Endothelial cell of umbilical vein (primary cell): ENCODE results near the gene ANKS6. TPM values are rescaled to one million over a fixed set of nuclear protein-coding genes. Genes with fewer than 3 reads are reported as not detected.

Source experiments
- BruUV-seq: library from RNA; stranded (reverse); fragments of 400-500 nt; replicated peaks from 2 replicates; lab custom pipeline; 2021; lab: Mats Ljungman, UMichigan
- CTCF ChIA-PET: fragments of 300-600, 350-600 bp; sonication (Branson Sonifier 250); formaldehyde crosslinking; loops from one replicate; lab custom pipeline; 2021; ENCODE audit warnings: antibody characterized with exemption, inconsistent platforms; lab: Charles Lee
- POLR2A ChIA-PET: fragments of 300-600, 350-600 bp; sonication (Branson Sonifier 250); formaldehyde crosslinking; loops from one replicate; lab custom pipeline; 2021; ENCODE audit warnings: antibody characterized with exemption, inconsistent platforms; lab: Charles Lee
- DNase-seq: peaks from one replicate; pipeline ENCODE4 v3.0.0-alpha.2; 2011; ENCODE audit warnings: low read depth, low spot score
- FAIRE-seq: peaks from 2 replicates; lab custom pipeline; 2011; peaks lifted over from hg19 to GRCh38; lab: Jason Lieb, UNC
- H2AFZ ChIP-seq: 2 replicates; pipeline ENCODE4 v1.6.0; 2012; ENCODE audit warnings: low read depth, low read length, control low read depth, inconsistent platforms
- H3K27ac ChIP-seq: 2 replicates; pipeline ENCODE4 v1.5.1; 2011; ENCODE audit warnings: low read depth, mild to moderate bottlenecking, control low read depth, low read length, moderate library complexity; ENCODE audit not compliant: insufficient read depth
- H3K27me3 ChIP-seq, 2 experiments: 2 replicates each; pipeline versions ENCODE4 v1.6.0 to v1.6.1; 2011; ENCODE audit warnings: low read length in 2 of 2, mixed read lengths in 1 of 2; ENCODE audit not compliant: control insufficient read depth in 2 of 2, insufficient read depth in 2 of 2
- H3K36me3 ChIP-seq, 2 experiments: 2 replicates in 1 of 2; 3 replicates in 1 of 2; pipeline ENCODE4 v1.5.1; 2011; ENCODE audit warnings: low read length in 2 of 2, mild to moderate bottlenecking in 1 of 2, moderate library complexity in 1 of 2; ENCODE audit not compliant: control insufficient read depth in 2 of 2, insufficient read depth in 2 of 2; ENCODE audit errors: extremely low read depth in 1 of 2
- H3K4me1 ChIP-seq: 3 replicates; pipeline ENCODE4 v1.5.1; 2011; ENCODE audit warnings: mild to moderate bottlenecking, low read length; ENCODE audit not compliant: control insufficient read depth, insufficient read depth; ENCODE audit errors: extremely low read depth
- H3K4me2 ChIP-seq: 2 replicates; pipeline ENCODE4 v1.6.1; 2011; ENCODE audit warnings: low read length, control low read depth, mixed read lengths; ENCODE audit not compliant: insufficient read depth
- H3K4me3 ChIP-seq, 3 experiments: fragments of 200-600 bp in 1 of 3; sonication (generic), shearing (Covaris generic) in 1 of 3; replicated peaks in 1 of 3; 2 replicates each; pipeline ENCODE4 v1.5.1; 2011 to 2016; ENCODE audit warnings: control low read depth in 3 of 3, low read length in 3 of 3, mild to moderate bottlenecking in 2 of 3, inconsistent platforms in 1 of 3, low read depth in 1 of 3, moderate library complexity in 1 of 3; ENCODE audit not compliant: insufficient read depth in 1 of 3
- H3K79me2 ChIP-seq: 2 replicates; pipeline ENCODE4 v1.6.0; 2012; ENCODE audit warnings: low read length, inconsistent platforms; ENCODE audit not compliant: control insufficient read depth, insufficient read depth
- H3K9ac ChIP-seq: replicated peaks from 2 replicates; pipeline ENCODE3; 2011; ENCODE audit warnings: low read length, control low read depth; ENCODE audit not compliant: insufficient read depth; ENCODE audit errors: extremely low read depth
- H3K9me1 ChIP-seq: replicated peaks from 3 replicates; pipeline ENCODE4 v1.6.0; 2011; ENCODE audit warnings: mild to moderate bottlenecking, low read length; ENCODE audit not compliant: control insufficient read depth, insufficient read depth; ENCODE audit errors: extremely low read depth
- H3K9me3 ChIP-seq: replicated peaks from 2 replicates; pipeline ENCODE4 v1.5.1; 2012; ENCODE audit warnings: low read length, inconsistent platforms; ENCODE audit not compliant: control insufficient read depth, insufficient read depth
- H4K20me1 ChIP-seq: replicated peaks from 2 replicates; pipeline ENCODE3; 2011; ENCODE audit warnings: mild to moderate bottlenecking, low read length; ENCODE audit not compliant: control insufficient read depth, insufficient read depth; ENCODE audit errors: extremely low read depth
- CTCF ChIP-seq, 2 donors: IDR thresholded peaks; 1 replicate in 1 of 2; 2 replicates in 1 of 2; pipeline ENCODE4 v1.5.1; 2011; ENCODE audit warnings: low read length in 2 of 2, mild to moderate bottlenecking in 2 of 2, moderate library complexity in 2 of 2, control low read depth in 1 of 2, inconsistent platforms in 1 of 2, low read depth in 1 of 2; ENCODE audit not compliant: insufficient read depth in 1 of 2; ENCODE audit errors: extremely low read depth in 1 of 2
- EZH2 ChIP-seq: IDR thresholded peaks from 2 replicates; pipeline ENCODE4 v1.6.1; 2012; ENCODE audit warnings: borderline replicate concordance, low read depth, mild to moderate bottlenecking, moderate library complexity, low read length, inconsistent platforms; ENCODE audit not compliant: severe bottlenecking
- FOS ChIP-seq: IDR thresholded peaks from 2 replicates; pipeline ENCODE4 v1.6.1; 2011; ENCODE audit warnings: mild to moderate bottlenecking, low read length, moderate library complexity, borderline replicate concordance; ENCODE audit not compliant: insufficient read depth
- GATA2 ChIP-seq: IDR thresholded peaks from 2 replicates; pipeline ENCODE4 v1.7.0; 2011; ENCODE audit warnings: low read depth, mild to moderate bottlenecking, moderate library complexity, mixed read lengths, low read length; ENCODE audit not compliant: insufficient read length, insufficient read depth
- JUN ChIP-seq: IDR thresholded peaks from 2 replicates; pipeline ENCODE4 v1.6.1; 2011; ENCODE audit warnings: borderline replicate concordance, low read depth; ENCODE audit not compliant: insufficient read length, insufficient read depth
- MYC ChIP-seq: IDR thresholded peaks from one replicate; pipeline ENCODE4 v1.6.1; 2011; ENCODE audit warnings: mild to moderate bottlenecking, low read depth, low read length
- POLR2A ChIP-seq: IDR thresholded peaks from 2 replicates; pipeline ENCODE4 v1.6.1; 2012; ENCODE audit warnings: low read depth, mild to moderate bottlenecking, control low read depth, low read length
- POLR2AphosphoS5 ChIP-seq: IDR thresholded peaks from 2 replicates; pipeline ENCODE4 v1.6.1; 2012; ENCODE audit warnings: low read depth, mild to moderate bottlenecking, control low read depth, low read length, moderate library complexity; ENCODE audit not compliant: insufficient read depth
- dilution Hi-C: fragments of 300-500 bp; cut with MboI; formaldehyde crosslinking; loops from one replicate; pipeline ENCODE4 v1.15.0; 2019; ENCODE audit warnings: low sequenced_read_pairs; ENCODE audit not compliant: extremely low pct_ligation_motif_present
- intact Hi-C: fragments of 100-400 bp; cut with micrococcal nuclease; formaldehyde crosslinking; loops from one replicate; pipeline ENCODE4 v1.10.0; 2022
- polyA plus RNA-seq, 4 experiments: library from polyadenylated mRNA; depleted of rRNA in 3 of 4; stranded (reverse) in 3 of 4; unstranded in 1 of 4; fragments of >200 nt; gene quantifications; 2 replicates each; pipeline versions ENCODE4 v1.2.1 to v1.2.3, GENCODE V29; 2011 to 2012; ENCODE audit warnings: missing spikeins in 1 of 4
- total RNA-seq: library from RNA; stranded (reverse); gene quantifications from 2 replicates; pipeline ENCODE4 v1.2.3, GENCODE V29; 2021
- TF ChIP-seq, protein P1 (sequence below): IDR thresholded peaks from 2 replicates; pipeline ENCODE4 v1.6.1; 2011; ENCODE audit not compliant: insufficient read depth, insufficient read length

ANKS6 gene
- total and polyA plus RNA-seq, 2 donors (not counting 3 experiments of a cell fraction or from before 2014, with no cell fraction given): 15.5 to 18.6 TPM

GRCh38 chr9:98818764-98819163 lies 22.4 kb upstream of the ANKS6 start:
- ChIA-PET CTCF (no interaction called here), POLR2A (no interaction called here)
- Histone ChIP-seq H3K27me3 (no peaks in the 10 kb centered on the region), H2AFZ (no peak overlapping the region), H3K27ac (no peak overlapping the region), H4K20me1 (no peaks in the 10 kb centered on the region), H3K9me3 (no peaks in the 10 kb centered on the region), H3K9me1 (no peaks in the 10 kb centered on the region), H3K4me3 (no peak overlapping the region), H3K4me2 (no peak overlapping the region), H3K4me1 (no peaks in the 10 kb centered on the region), H3K36me3 (no peaks in the 10 kb centered on the region), H3K79me2 (no peaks in the 10 kb centered on the region), H3K9ac (no peak overlapping the region)
- no TSS peak for BruUV-seq
- DNase-seq (no peak), FAIRE-seq (no peak)
- intact Hi-C loops (no loop called here), dilution Hi-C loops (no loop called here)
- TF ChIP-seq CTCF (IDR thresholded peaks at IDR 0.05; ENCODE audit: extremely low read depth in 1 of 2, insufficient read depth in 1 of 2, low read depth in 1 of 2, low read length in 2 of 2) (no peak), MYC (no peak), POLR2A (no peak), FOS (no peak), EZH2 (no peak), POLR2AphosphoS5 (no peak), GATA2 (no peak), JUN (no peak)
- TF ChIP-seq, protein P1, sequence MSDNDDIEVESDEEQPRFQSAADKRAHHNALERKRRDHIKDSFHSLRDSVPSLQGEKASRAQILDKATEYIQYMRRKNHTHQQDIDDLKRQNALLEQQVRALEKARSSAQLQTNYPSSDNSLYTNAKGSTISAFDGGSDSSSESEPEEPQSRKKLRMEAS: no peak
